GM12878 (cell line): Measurements from ENCODE around the gene ITGBL1. TPM values are rescaled to one million over a fixed set of nuclear protein-coding genes. Genes with fewer than 3 reads are reported as not detected.

ENCODE experiments used
- ATAC-seq: fragments of 200-7000 bp; cut with Tn5 transposase; 3 replicates; pipeline ENCODE4 v1.9.1; 2020; ENCODE audit warnings: mild to moderate bottlenecking, moderate library complexity
- BruUV-seq: library from RNA; stranded (reverse); fragments of 400-500 nt; replicated peaks from 2 replicates; lab custom pipeline; 2021; lab: Mats Ljungman, UMichigan
- CTCF ChIA-PET: fragments of 300-600 bp; sonication (Branson Sonifier 250); formaldehyde crosslinking; extraction: SDS; loops from one replicate; lab custom pipeline; 2021; ENCODE audit warnings: inconsistent platforms; lab: Yijun Ruan, JAX
- POLR2A ChIA-PET: fragments of 350-600 bp; formaldehyde crosslinking; extraction: SDS; loops from one replicate; lab custom pipeline; 2021; ENCODE audit warnings: inconsistent platforms; lab: Charles Lee
- RAD21 ChIA-PET: fragments of 300-600 bp; sonication (Branson Sonifier 250); formaldehyde crosslinking; loops from one replicate; lab custom pipeline; 2023; ENCODE audit warnings: antibody characterized with exemption; ENCODE audit not compliant: unreplicated experiment; lab: Charles Lee
- SMC1A ChIA-PET: fragments of 300-600 bp; sonication (Branson Sonifier 250); formaldehyde crosslinking; loops from one replicate; lab custom pipeline; 2023; ENCODE audit not compliant: unreplicated experiment, uncharacterized antibody; lab: Charles Lee
- DNase-seq: peaks from one replicate; pipeline ENCODE4 v3.0.0-alpha.2; 2011; ENCODE audit warnings: low read depth, low spot score
- FAIRE-seq: peaks from 3 replicates; lab custom pipeline; 2011; peaks lifted over from hg19 to GRCh38; lab: Jason Lieb, UNC
- H2AFZ ChIP-seq: 2 replicates; pipeline ENCODE4 v1.6.0; 2011; ENCODE audit warnings: low read depth, low read length, control low read depth; ENCODE audit not compliant: control insufficient read depth
- H3K27ac ChIP-seq: 2 replicates; pipeline ENCODE4 v1.5.1; 2011; ENCODE audit warnings: control low read depth; ENCODE audit not compliant: control insufficient read depth, insufficient read depth
- H3K27me3 ChIP-seq, 2 experiments: replicated peaks in 1 of 2; 2 replicates each; pipeline versions ENCODE4 v1.6.0 to v1.6.1; 2011; ENCODE audit warnings: low read length in 1 of 2; ENCODE audit not compliant: control insufficient read depth in 2 of 2, insufficient read depth in 2 of 2
- H3K36me3 ChIP-seq, 2 experiments: 2 replicates each; pipeline ENCODE4 v1.5.1; 2011; ENCODE audit warnings: low read length in 1 of 2; ENCODE audit not compliant: control insufficient read depth in 2 of 2, insufficient read depth in 2 of 2
- H3K4me1 ChIP-seq: 2 replicates; pipeline ENCODE4 v1.6.1; 2011; ENCODE audit warnings: mild to moderate bottlenecking, low read length, moderate library complexity, mixed read lengths; ENCODE audit not compliant: control insufficient read depth, insufficient read depth
- H3K4me2 ChIP-seq: 2 replicates; pipeline ENCODE4 v1.6.0; 2011; ENCODE audit warnings: control low read depth; ENCODE audit not compliant: control insufficient read depth, insufficient read depth
- H3K4me3 ChIP-seq: fragments of 200-600 bp; sonication (generic); 2 replicates; pipeline ENCODE4 v1.5.1; 2016
- H3K79me2 ChIP-seq: 2 replicates; pipeline ENCODE4 v1.6.0; 2011; ENCODE audit warnings: low read length; ENCODE audit not compliant: control insufficient read depth, insufficient read depth
- H3K9ac ChIP-seq: 2 replicates; pipeline ENCODE4 v1.8.0; 2011; ENCODE audit warnings: low read length, control low read depth, mixed read lengths; ENCODE audit not compliant: control insufficient read depth, insufficient read depth
- H3K9me3 ChIP-seq: replicated peaks from 3 replicates; pipeline ENCODE4 v1.5.1; 2011; ENCODE audit warnings: mild to moderate bottlenecking, low read length; ENCODE audit not compliant: control insufficient read depth, insufficient read depth
- H4K20me1 ChIP-seq: 2 replicates; pipeline ENCODE4 v1.6.0; 2011; ENCODE audit not compliant: control insufficient read depth, insufficient read depth
- BHLHE40 ChIP-seq, 2 experiments: fragments of 450-650 bp in 1 of 2; IDR thresholded peaks; 2 replicates each; pipeline ENCODE4 v1.6.1; 2011 to 2017; ENCODE audit warnings: low read depth in 2 of 2, borderline replicate concordance in 1 of 2, improper control_type of control experiment in 1 of 2, low read length in 1 of 2, mild to moderate bottlenecking in 1 of 2
- REST ChIP-seq: IDR thresholded peaks from 2 replicates; pipeline ENCODE4 v1.6.1; 2012; ENCODE audit warnings: mild to moderate bottlenecking, low read depth, low read length
- ZNF217 ChIP-seq: fragments of 450-650 bp; IDR thresholded peaks from 2 replicates; pipeline ENCODE4 v1.6.1; 2017; ENCODE audit warnings: antibody characterized with exemption, mild to moderate bottlenecking
- in situ Hi-C: fragments of 300-500 bp; cut with MboI; formaldehyde crosslinking; loops from 9 replicates; pipeline ENCODE4 v1.14.3; 2018; ENCODE audit warnings: mixed read lengths
- intact Hi-C: fragments of 100-400 bp; cut with micrococcal nuclease; formaldehyde crosslinking; loops from one replicate; pipeline ENCODE4 v1.14.2; 2022; ENCODE audit not compliant: unreplicated experiment
- polyA plus RNA-seq, 11 experiments: library from polyadenylated mRNA; depleted of rRNA in 4 of 11; unstranded in 6 of 11; stranded (reverse) in 5 of 11; fragments of >200 nt; fragmentation: Nextera tagmentation in 4 of 11; fragmentation: Illumina TruSeq in 1 of 11; extraction: Ambion mirVana in 4 of 11; extraction: Trizol in 1 of 11; gene quantifications; 1 replicate in 1 of 11; 2 replicates in 10 of 11; pipeline versions ENCODE4 v1.2.1 to v1.2.3, GENCODE V29; 2011 to 2016; ENCODE audit warnings: inconsistent platforms in 2 of 11, missing spikeins in 2 of 11, low read depth in 1 of 11
- total RNA-seq, 4 experiments: library from RNA; depleted of rRNA in 3 of 4; stranded (reverse); fragments of >200 nt in 3 of 4; fragmentation: Illumina TruSeq in 1 of 4; extraction: Trizol in 1 of 4; gene quantifications; 2 replicates each; pipeline versions ENCODE4 v1.2.1 to v1.2.3, GENCODE V29; 2013 to 2021
- TF ChIP-seq, protein P1 (sequence below): fragments of 450-650 bp; IDR thresholded peaks from 2 replicates; pipeline ENCODE4 v1.6.1; 2017; ENCODE audit warnings: low read depth, mild to moderate bottlenecking, moderate library complexity
- TF ChIP-seq, protein P2 (sequence below): IDR thresholded peaks from 2 replicates; pipeline ENCODE4 v1.6.1; 2011; ENCODE audit warnings: borderline replicate concordance, low read depth, mild to moderate bottlenecking, moderate library complexity, low read length; ENCODE audit not compliant: insufficient read depth, poor library complexity, severe bottlenecking

ITGBL1 gene
- total and polyA plus RNA-seq, 10 of the 15 experiments (the other 5 are each of a cell fraction or from before 2014, with no cell fraction given) = 0.17 to 2.8 (median 0.28) TPM; not detected in 3

DNA sequence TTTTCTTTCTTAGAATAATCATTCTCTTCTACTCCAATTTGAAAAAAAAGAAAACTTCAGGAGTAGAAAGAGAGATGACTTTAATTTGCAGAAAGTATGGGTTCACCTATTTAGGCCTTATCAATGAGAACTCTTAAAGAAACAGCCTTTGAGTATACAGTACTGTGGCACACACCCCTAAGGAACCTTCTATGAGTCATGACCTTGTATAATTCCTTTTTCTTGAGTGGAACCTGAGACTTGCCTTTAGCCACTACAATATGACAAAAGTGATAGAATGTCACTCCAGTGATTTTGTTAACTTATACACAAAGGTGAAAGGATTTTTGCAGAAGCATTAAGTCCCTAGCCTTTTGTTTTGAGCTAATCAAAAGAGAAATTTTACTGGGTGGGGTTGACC, 58.7 kb downstream of the ITGBL1 start:
- Histone ChIP-seq H2AFZ (no peak overlapping the region), H3K27ac (no peak overlapping the region), H3K36me3 (no peaks in the 10 kb centered on the region), H3K4me1 (no peaks in the 10 kb centered on the region), H3K79me2 (no peaks in the 10 kb centered on the region), H4K20me1 (no peaks in the 10 kb centered on the region), H3K4me3 (no peak overlapping the region), H3K9me3 (no peaks in the 10 kb centered on the region), H3K4me2 (no peak overlapping the region), H3K27me3 (no peaks in the 10 kb centered on the region)
- ChIA-PET SMC1A (interaction anchor here (0.6 to 2.9 kb wide), 2 partner anchors 247 to 362 kb away, joined by 3 to 9 read pairs; no protein-coding TSS in a partner anchor), POLR2A (no interaction called here), RAD21 (interaction anchor here (3.1 kb wide), 1 partner anchor 247 kb away, joined by 11 read pairs; no protein-coding TSS in a partner anchor), CTCF (interaction anchor here (1.2 to 3.1 kb wide), 4 partner anchors 14 to 367 kb away, joined by 4 to 18 read pairs (median 6); no protein-coding TSS in a partner anchor)
- BruUV-seq = no TSS peak
- intact Hi-C loops (loop anchor here (10.0 kb wide), 1 partner anchor 414 kb away; no protein-coding TSS in a partner anchor), in situ Hi-C loops (no loop called here)
- ATAC-seq (no peak), FAIRE-seq (no peak), DNase-seq (no peak)
- TF ChIP-seq, protein P1, sequence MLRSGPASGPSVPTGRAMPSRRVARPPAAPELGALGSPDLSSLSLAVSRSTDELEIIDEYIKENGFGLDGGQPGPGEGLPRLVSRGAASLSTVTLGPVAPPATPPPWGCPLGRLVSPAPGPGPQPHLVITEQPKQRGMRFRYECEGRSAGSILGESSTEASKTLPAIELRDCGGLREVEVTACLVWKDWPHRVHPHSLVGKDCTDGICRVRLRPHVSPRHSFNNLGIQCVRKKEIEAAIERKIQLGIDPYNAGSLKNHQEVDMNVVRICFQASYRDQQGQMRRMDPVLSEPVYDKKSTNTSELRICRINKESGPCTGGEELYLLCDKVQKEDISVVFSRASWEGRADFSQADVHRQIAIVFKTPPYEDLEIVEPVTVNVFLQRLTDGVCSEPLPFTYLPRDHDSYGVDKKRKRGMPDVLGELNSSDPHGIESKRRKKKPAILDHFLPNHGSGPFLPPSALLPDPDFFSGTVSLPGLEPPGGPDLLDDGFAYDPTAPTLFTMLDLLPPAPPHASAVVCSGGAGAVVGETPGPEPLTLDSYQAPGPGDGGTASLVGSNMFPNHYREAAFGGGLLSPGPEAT = no peak
- TF ChIP-seq, protein P2, sequence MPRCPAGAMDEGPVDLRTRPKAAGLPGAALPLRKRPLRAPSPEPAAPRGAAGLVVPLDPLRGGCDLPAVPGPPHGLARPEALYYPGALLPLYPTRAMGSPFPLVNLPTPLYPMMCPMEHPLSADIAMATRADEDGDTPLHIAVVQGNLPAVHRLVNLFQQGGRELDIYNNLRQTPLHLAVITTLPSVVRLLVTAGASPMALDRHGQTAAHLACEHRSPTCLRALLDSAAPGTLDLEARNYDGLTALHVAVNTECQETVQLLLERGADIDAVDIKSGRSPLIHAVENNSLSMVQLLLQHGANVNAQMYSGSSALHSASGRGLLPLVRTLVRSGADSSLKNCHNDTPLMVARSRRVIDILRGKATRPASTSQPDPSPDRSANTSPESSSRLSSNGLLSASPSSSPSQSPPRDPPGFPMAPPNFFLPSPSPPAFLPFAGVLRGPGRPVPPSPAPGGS = no peak
- TF ChIP-seq BHLHE40 (IDR thresholded peaks at IDR 0.05; ENCODE audit: borderline replicate concordance in 1 of 2, low read depth in 2 of 2, low read length in 1 of 2) (no peak), ZNF217 (no peak), REST (no peak)
- TF ChIP-seq, all 136 proteins: peak for 0
- H3K9ac ChIP-seq = no peak overlapping the region
